Activated naive CD8-positive, alpha-beta T cell treated with anti-CD3 and anti-CD28 coated beads, Interleukin-2, amount 50 U/mL, for 24 hours (primary cell): ENCODE results near the gene GPHN.
"Not testable (repeated sequence)": the region's sequence is repeated elsewhere in the genome, so short reads cannot be mapped to it uniquely, and the experiment has no call there.

Source experiments
- ATAC-seq: fragments of 150-1000 bp; cut with Tn5 transposase; one replicate; pipeline ENCODE4 v1.10.0; 2021
- DNase-seq: peaks from one replicate; pipeline ENCODE4 v3.0.0; 2021
- H3K27ac Mint-ChIP-seq: one replicate; pipeline ENCODE4 v1.8.0; 2021; ENCODE audit warnings: mild to moderate bottlenecking, mixed read lengths
- H3K27me3 Mint-ChIP-seq: one replicate; pipeline ENCODE4 v1.8.0; 2021; ENCODE audit warnings: mixed read lengths
- H3K36me3 Mint-ChIP-seq: one replicate; pipeline ENCODE4 v1.8.0; 2021; ENCODE audit warnings: low read depth, mixed read lengths
- H3K4me1 Mint-ChIP-seq: one replicate; pipeline ENCODE4 v1.8.0; 2021; ENCODE audit warnings: mixed read lengths
- H3K4me3 Mint-ChIP-seq: one replicate; pipeline ENCODE4 v1.8.0; 2021; ENCODE audit warnings: mild to moderate bottlenecking, moderate library complexity, mixed read lengths
- H3K9me3 Mint-ChIP-seq: one replicate; pipeline ENCODE4 v1.8.0; 2021; ENCODE audit warnings: mixed read lengths

The GPHN gene

DNA sequence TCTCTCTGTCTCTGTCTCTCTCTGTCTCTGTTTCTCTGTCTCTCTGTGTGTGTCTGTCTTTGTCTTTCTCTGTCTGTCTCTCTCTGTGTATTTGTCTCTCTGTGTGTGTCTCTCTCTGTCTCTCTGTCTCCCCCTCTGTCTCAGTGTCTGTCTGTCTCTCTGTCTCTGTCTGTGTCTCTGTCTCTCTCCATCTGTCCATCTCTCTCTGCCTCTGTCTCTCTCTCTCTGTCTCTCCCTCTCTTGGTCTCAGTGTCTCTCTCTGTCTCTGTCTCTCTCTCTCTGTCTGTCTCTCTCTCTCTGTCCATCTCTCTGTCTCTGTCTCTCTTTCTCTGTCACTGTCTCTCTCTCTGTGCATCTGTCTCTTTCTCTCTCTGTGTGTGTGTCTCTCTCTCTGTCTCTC lies 537.5 kb downstream of the GPHN start:
- Mint-ChIP-seq H3K27me3 (no peaks in the 10 kb centered on the region), H3K9me3 (peaks cover 2% of the 10 kb centered on the region), H3K4me1 (no peaks in the 10 kb centered on the region), H3K4me3 (no peak overlapping the region), H3K36me3 (peaks cover 13% of the 10 kb centered on the region), H3K27ac (no peak overlapping the region)
- ATAC-seq = no peak
- DNase-seq = no peak

DNA sequence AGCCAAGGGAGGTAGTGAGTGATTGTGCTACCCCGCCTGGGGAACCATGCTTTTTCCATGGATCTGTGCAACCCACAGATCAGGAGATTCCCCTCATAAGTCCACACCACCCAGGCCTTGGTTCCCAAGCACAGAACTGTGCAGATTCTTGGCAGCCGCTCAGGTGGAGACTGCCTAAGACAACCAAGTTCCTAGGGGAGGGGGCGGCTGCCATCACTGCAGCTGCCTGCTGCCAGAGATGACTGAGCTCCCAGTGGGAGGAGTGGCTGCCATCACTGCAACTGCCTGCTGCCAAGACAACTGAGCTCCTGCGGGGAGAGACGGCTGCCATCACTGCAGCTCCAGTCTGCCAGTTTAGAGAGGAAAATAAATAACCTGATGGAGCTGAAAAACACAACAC lies 542.9 kb downstream of the GPHN start:
- Mint-ChIP-seq H3K4me1 (no peaks in the 10 kb centered on the region), H3K36me3 (peaks cover 18% of the 10 kb centered on the region), H3K27me3 (no peaks in the 10 kb centered on the region), H3K4me3 (no peak overlapping the region), H3K27ac (no peak overlapping the region), H3K9me3 (peaks cover 34% of the 10 kb centered on the region)
- DNase-seq (no peak), ATAC-seq (no peak)

DNA sequence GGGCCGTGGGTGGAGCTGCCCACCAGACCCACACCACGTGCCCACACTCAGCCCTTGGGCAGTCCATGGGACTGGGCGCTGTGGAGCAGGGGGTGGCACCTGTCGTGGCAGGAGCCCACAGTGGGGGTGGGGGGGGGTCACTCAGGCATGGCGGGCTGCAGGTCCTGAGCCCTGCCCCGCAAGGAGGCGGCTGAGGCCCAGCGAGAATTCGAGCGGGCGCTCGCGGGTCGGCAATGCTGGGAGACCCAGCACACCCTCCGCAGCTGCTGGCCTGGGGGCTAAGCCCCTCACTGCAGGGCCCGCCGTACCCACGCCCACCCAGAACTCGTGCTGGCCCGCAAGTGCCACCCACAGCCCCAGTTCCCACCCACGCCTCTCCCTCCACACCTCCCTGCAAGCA lies 548.7 kb downstream of the GPHN start:
- ATAC-seq (no peak), DNase-seq (no peak)
- no peaks in the 10 kb centered on the region for H3K4me1 Mint-ChIP-seq
- H3K36me3 Mint-ChIP-seq = peaks cover 12% of the 10 kb centered on the region
- no peaks in the 10 kb centered on the region for H3K27me3 Mint-ChIP-seq
- H3K4me3 Mint-ChIP-seq = no peak overlapping the region
- H3K27ac Mint-ChIP-seq = no peak overlapping the region
- H3K9me3 Mint-ChIP-seq = peaks cover 23% of the 10 kb centered on the region

DNA sequence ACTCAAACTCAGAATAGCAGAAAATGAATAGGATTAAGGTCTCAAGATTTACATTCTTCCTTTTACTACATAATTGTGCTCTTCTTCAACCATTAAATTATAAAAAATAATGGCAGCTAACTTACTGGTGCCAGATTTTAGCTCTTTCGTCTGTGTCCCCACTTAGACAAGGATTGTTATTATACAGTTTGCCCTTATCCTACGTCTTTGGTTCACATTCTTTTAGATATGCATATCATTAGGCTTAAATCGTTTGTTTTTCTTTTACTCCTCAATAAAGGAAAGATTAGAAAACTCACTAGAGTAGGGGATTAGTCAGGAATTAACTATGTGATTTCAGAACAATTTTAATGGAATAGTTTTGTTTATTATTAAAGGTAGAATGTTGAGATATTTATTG lies 551.6 kb downstream of the GPHN start:
- Mint-ChIP-seq H3K27ac (no peak overlapping the region), H3K4me1 (no peaks in the 10 kb centered on the region), H3K4me3 (no peak overlapping the region), H3K27me3 (no peaks in the 10 kb centered on the region), H3K9me3 (peaks cover 11% of the 10 kb centered on the region), H3K36me3 (peaks cover 20% of the 10 kb centered on the region)
- DNase-seq (no peak), ATAC-seq (no peak)

DNA sequence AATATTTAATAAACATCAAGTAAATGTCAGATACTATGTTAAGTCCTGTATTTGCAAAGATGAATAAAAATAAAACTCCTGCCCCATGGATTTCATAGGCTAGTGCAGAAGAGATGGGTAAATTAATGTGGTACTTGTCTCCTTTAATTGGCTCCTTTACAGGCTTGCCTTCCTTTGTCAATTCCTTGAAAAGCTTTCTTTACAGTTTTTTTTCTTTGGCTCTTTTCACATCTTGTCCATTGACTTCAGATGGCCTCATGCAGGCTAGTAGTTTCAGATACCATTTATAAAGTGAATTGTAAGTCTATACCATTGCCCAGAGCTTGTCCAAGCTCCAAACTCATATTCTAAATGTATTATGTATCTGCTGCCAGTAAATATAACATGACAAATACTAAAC lies 552.6 kb downstream of the GPHN start:
- peaks cover 20% of the 10 kb centered on the region for H3K36me3 Mint-ChIP-seq
- H3K27me3 Mint-ChIP-seq = no peaks in the 10 kb centered on the region
- peaks cover 14% of the 10 kb centered on the region for H3K9me3 Mint-ChIP-seq

DNA sequence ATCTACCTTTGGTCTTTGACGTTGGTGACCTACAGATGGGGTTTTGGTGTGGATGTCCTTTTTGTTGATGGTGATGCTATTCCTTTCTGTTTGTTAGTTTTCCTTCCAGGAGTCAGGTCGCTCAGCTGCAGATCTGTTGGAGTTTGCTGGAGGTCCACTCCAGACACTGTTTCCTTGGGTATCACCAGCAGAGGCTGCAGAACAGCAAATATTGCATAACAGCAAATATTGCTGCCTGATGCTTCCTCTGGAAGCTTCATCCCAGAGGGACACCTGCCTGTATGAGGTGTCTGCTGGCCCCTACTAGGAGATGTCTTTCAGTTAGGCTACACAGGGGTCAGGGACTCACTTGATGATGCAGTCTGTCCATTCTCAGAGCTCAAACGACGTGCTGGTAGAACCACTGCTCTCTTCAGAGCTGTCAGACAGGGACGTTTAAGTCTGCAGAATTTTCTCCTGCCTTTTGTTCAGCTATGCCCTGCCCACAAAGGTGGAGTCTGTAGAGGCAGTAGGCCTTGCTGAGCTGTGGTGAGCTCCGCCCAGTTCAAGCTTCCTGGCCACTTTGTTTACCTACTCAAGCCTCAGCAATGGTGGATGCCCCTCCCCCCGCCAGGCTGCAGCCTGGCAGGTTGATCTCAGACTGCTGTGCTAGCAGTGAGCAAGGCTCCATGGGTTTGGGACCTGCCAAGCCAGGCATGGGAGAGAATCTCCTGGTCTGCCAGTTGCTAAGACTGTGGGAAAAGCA lies 559.3 kb downstream of the GPHN start:
- peaks cover 24% of the 10 kb centered on the region for H3K9me3 Mint-ChIP-seq
- not testable (repeated sequence) for H3K4me1 Mint-ChIP-seq, H3K27ac Mint-ChIP-seq, H3K4me3 Mint-ChIP-seq, H3K27me3 Mint-ChIP-seq, DNase-seq, ATAC-seq
- peaks cover 35% of the 10 kb centered on the region for H3K36me3 Mint-ChIP-seq

More for the DNA sequence above, 552.6 kb downstream of the GPHN start:
- DNase-seq (no peak), ATAC-seq (no peak)
- Mint-ChIP-seq H3K4me3 (no peak overlapping the region), H3K4me1 (no peaks in the 10 kb centered on the region), H3K27ac (no peak overlapping the region)

DNA sequence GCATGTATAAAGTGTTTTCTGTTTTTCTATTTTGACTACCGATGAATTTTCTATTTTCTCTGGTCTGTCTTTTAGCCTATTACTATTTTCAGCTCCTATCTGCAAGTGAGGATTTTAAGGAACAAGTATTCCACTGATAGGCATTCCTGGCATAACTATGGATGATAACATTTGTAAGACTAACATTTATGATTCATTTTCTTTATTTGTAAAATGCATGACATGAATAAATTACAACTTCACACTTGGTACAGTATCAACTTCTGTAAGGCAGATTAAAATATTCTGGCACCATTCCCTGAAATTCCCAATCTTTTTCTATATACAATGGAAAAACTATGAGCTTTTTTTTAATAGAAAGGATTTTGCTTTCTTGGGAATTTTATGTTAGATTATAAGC lies 560.3 kb downstream of the GPHN start:
- Mint-ChIP-seq H3K27ac (no peak overlapping the region), H3K27me3 (no peaks in the 10 kb centered on the region), H3K4me3 (no peak overlapping the region), H3K36me3 (peaks cover 33% of the 10 kb centered on the region), H3K4me1 (peaks cover 5% of the 10 kb centered on the region), H3K9me3 (peaks cover 24% of the 10 kb centered on the region)
- DNase-seq = no peak
- ATAC-seq = no peak

DNA sequence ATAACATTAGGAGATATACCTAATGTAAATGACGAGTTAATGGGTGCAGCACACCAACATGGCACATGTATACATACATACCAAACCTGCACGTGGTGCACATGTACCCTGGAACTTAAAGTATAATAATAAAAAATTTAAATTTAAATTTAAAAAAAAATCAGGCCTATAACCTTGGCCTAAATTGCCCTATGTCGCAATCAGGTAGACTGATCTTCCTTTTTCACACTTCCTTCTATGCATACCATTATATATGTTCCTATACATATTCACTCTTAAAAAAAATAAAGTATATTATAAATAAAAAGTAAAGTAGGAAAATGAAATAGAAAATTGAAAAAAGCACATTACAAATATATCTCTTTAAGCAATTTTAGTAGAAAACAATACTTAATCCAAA lies 563.6 kb downstream of the GPHN start:
- Mint-ChIP-seq H3K9me3 (peaks cover 8% of the 10 kb centered on the region), H3K27ac (no peak overlapping the region), H3K4me1 (peaks cover 4% of the 10 kb centered on the region), H3K36me3 (peaks cover 15% of the 10 kb centered on the region), H3K27me3 (no peaks in the 10 kb centered on the region), H3K4me3 (no peak overlapping the region)
- ATAC-seq (no peak), DNase-seq (no peak)

DNA sequence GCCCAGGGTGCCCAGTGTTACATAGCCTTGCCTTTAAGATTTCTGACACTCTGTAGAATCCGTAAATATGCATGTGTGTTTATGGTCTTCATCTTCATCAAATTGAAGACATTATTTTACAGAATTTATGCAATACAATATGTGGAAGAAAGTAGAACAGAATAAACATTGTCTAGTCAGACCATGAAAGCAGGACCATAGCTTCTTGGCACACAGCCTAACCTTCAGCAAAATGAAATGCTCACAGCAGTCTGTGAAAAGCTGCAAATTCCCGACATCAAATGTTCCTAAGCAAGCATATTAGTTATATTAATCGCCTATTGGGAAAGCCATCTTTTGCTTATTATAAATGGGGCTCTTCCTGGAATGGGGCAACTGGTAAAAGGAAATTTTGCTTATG lies 570.0 kb downstream of the GPHN start:
- ATAC-seq = no peak
- Mint-ChIP-seq H3K4me1 (no peaks in the 10 kb centered on the region), H3K27me3 (no peaks in the 10 kb centered on the region), H3K9me3 (peaks cover 17% of the 10 kb centered on the region), H3K27ac (no peak overlapping the region), H3K36me3 (peaks cover 10% of the 10 kb centered on the region), H3K4me3 (no peak overlapping the region)
- no peak for DNase-seq

DNA sequence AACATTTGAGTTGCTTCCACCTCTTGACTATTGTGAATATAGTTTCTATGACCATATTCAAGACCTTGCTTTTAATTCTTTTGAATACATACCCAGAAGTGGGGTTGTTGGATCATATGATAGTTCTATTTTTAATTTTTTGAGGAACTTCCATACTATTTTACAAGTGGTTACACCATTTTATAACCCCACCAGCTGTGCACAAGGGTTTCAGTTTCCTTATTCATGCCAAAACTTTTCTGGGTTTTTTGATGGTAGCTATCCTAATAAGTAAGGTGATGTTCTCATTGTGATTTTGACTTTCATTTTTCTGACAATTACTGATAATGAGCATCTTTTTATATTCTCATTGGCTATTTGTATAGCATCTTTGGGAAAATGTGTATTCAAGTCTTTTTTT lies 571.9 kb downstream of the GPHN start:
- ATAC-seq (no peak), DNase-seq (no peak)
- Mint-ChIP-seq H3K4me3 (no peak overlapping the region), H3K27me3 (no peaks in the 10 kb centered on the region), H3K27ac (no peak overlapping the region), H3K36me3 (peaks cover 10% of the 10 kb centered on the region), H3K9me3 (peaks cover 17% of the 10 kb centered on the region), H3K4me1 (no peaks in the 10 kb centered on the region)

DNA sequence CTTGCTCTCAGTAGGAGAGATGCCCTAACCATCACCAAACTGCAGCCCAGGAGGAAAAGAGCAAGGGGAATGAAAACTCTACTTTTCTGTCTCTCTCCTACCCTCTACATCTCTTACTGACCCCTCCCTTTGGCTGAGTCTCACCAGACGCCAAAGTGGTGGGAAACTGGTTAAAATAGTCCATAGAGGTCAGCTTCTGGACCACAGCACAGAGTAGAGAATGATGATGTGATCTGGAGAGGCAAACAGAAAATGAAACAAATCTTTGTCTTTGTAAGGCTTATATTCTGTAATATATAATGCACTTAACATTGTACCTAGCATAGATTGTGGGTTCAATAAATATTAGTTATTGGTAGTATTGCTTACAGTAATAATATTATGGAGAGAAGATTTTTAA lies 600.3 kb downstream of the GPHN start:
- DNase-seq (no peak), ATAC-seq (no peak)
- no peaks in the 10 kb centered on the region for H3K27me3 Mint-ChIP-seq
- H3K9me3 Mint-ChIP-seq = peaks cover 20% of the 10 kb centered on the region
- H3K27ac Mint-ChIP-seq = no peak overlapping the region
- no peaks in the 10 kb centered on the region for H3K4me1 Mint-ChIP-seq
- peaks cover 24% of the 10 kb centered on the region for H3K36me3 Mint-ChIP-seq
- no peak overlapping the region for H3K4me3 Mint-ChIP-seq

DNA sequence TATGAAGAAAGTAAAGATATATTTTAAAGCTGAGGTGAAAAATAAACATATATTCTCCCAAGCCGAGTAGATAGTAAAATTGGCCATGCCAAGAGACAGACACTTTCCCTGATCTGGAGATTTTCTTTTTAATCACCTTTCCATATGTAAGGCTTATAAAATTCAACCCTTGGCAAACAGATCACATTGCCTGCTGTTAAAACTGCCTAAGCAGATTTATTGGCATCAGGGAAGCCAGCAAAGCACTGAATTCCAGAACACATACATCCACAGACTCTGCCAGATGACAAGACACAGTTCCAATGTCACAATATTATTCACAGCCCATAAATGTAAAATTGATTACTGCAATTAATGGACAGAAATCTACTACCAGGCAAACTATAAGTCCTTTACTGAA lies 603.1 kb downstream of the GPHN start:
- Mint-ChIP-seq H3K27ac (no peak overlapping the region), H3K4me3 (no peak overlapping the region), H3K27me3 (no peaks in the 10 kb centered on the region), H3K36me3 (peaks cover 2% of the 10 kb centered on the region), H3K9me3 (peaks cover 4% of the 10 kb centered on the region), H3K4me1 (no peaks in the 10 kb centered on the region)
- DNase-seq = no peak
- no peak for ATAC-seq

DNA sequence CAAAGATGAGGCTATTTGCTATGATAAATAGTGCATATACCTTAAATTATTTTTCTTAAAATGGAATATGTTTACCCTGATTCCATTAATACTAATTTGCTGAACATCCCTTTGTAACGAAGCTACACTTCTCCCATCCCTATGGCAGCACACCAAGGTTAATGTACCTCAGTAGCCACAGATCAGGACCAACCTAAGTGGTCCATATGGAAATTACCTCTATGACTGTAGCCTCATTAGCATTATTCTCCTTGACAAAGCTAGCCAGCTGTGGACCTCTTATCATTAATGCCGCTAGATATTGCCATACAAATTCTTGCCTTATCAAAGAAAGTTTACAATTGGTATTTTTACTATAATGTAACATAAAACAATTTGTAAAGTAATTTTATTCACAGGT lies 604.4 kb downstream of the GPHN start:
- no peaks in the 10 kb centered on the region for H3K9me3 Mint-ChIP-seq
- no peaks in the 10 kb centered on the region for H3K36me3 Mint-ChIP-seq
- H3K27ac Mint-ChIP-seq = no peak overlapping the region
- no peak overlapping the region for H3K4me3 Mint-ChIP-seq
- no peaks in the 10 kb centered on the region for H3K4me1 Mint-ChIP-seq
- DNase-seq (no peak), ATAC-seq (no peak)
- no peaks in the 10 kb centered on the region for H3K27me3 Mint-ChIP-seq

DNA sequence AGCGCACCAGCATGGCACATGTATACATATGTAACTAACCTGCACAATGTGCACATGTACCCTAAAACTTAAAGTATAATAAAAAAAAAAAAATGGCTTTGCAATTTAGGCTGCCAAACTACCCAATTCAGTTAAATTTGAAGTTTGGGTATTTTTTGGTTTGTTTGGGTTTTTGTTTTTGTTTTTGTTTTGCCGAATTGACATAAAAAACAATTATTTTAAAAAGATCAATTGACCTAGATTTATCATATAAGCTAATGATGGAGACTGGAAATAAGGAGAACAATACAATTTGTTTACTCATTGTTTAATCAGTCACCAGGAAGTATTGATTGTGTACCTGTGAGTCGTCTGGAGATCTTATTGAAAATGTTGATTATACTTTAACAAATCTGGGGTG lies 619.2 kb downstream of the GPHN start:
- Mint-ChIP-seq H3K4me3 (no peak overlapping the region), H3K27ac (no peak overlapping the region), H3K9me3 (peaks cover 5% of the 10 kb centered on the region), H3K4me1 (peaks cover 2% of the 10 kb centered on the region), H3K36me3 (peaks cover 30% of the 10 kb centered on the region), H3K27me3 (no peaks in the 10 kb centered on the region)
- ATAC-seq = no peak
- no peak for DNase-seq

DNA sequence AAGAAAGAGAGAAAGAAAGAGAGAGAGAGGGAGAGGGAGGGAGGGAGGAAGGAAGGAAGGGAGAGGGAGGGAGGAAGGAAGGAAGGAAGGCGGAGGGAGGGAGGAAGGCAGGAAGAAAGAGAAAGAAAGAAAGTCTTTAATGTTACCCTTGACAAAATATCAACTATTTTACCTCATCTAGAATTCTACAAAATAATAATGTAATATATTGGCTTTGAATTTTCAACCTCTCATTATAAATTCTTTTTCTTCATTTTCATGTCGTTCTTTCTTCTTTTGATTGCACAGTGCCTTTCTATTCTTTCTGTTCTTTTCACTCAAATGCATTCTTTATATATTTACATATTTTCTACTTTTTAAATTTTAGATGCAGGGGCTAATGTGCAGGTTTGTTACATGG lies 621.8 kb downstream of the GPHN start:
- H3K4me3 Mint-ChIP-seq = no peak overlapping the region

DNA sequence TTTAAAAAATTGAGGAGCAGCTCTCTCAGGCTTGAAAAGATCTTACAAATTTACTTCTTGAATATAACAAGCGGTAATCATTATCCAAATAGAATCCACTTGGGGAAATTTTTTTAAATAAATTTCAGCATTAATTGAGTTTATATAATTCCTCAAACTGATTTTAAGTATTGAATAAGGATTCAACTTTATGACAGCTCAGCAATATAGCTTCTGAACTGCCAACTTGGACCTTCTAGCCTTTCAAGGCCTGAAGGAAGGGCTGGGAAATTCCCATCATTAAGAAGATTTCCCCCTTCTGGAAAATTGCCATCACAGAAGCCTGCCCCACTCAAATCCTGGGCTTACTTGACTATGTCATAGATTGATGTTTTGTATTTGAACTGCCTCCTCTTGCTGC lies 623.7 kb downstream of the GPHN start:
- DNase-seq (no peak), ATAC-seq (no peak)
- H3K27me3 Mint-ChIP-seq = no peaks in the 10 kb centered on the region
- peaks cover 8% of the 10 kb centered on the region for H3K9me3 Mint-ChIP-seq
- no peak overlapping the region for H3K27ac Mint-ChIP-seq
- H3K4me1 Mint-ChIP-seq = peaks cover 29% of the 10 kb centered on the region
- no peak overlapping the region for H3K4me3 Mint-ChIP-seq
- H3K36me3 Mint-ChIP-seq = peaks cover 21% of the 10 kb centered on the region

More for the DNA sequence above, 621.8 kb downstream of the GPHN start:
- DNase-seq = no peak
- Mint-ChIP-seq H3K9me3 (peaks cover 5% of the 10 kb centered on the region), H3K27ac (no peak overlapping the region), H3K36me3 (peaks cover 22% of the 10 kb centered on the region), H3K4me1 (peaks cover 20% of the 10 kb centered on the region), H3K27me3 (no peaks in the 10 kb centered on the region)
- ATAC-seq = no peak
